H1 (cell line): ENCODE results near the gene HIPK2. TPM values are rescaled to one million over a fixed set of nuclear protein-coding genes. Genes with fewer than 3 reads are reported as not detected.

ENCODE experiments used
- CTCF ChIA-PET: fragments of 300-600 bp; sonication (Branson Sonifier 250); formaldehyde crosslinking; loops from one replicate; lab custom pipeline; 2021; ENCODE audit not compliant: partially characterized antibody; lab: Charles Lee
- POLR2A ChIA-PET: fragments of 300-600 bp; sonication (Branson Sonifier 250); formaldehyde crosslinking; loops from one replicate; lab custom pipeline; 2021; ENCODE audit warnings: inconsistent platforms; ENCODE audit not compliant: partially characterized antibody; lab: Charles Lee
- DNase-seq, 2 experiments: peaks; one replicate each; pipeline versions ENCODE4 v3.0.0 to v3.0.0-alpha.2; 2010 to 2022; ENCODE audit warnings: low spot score in 2 of 2, low read depth in 1 of 2, mixed read lengths in 1 of 2
- FAIRE-seq: peaks from 2 replicates; lab custom pipeline; 2011; peaks lifted over from hg19 to GRCh38; lab: Jason Lieb, UNC
- H2AFZ ChIP-seq: 2 replicates; pipeline ENCODE4 v1.8.1; 2012; ENCODE audit warnings: low read length, inconsistent platforms
- H2AK5ac ChIP-seq: 2 replicates; pipeline ENCODE4 v1.6.1; 2013; ENCODE audit warnings: low read depth, low read length
- H2BK120ac ChIP-seq: replicated peaks from 2 replicates; pipeline ENCODE3; 2013; ENCODE audit warnings: low read depth, low read length, inconsistent platforms
- H2BK12ac ChIP-seq: 2 replicates; pipeline ENCODE4 v1.6.1; 2013; ENCODE audit warnings: low read depth, low read length
- H2BK15ac ChIP-seq: 2 replicates; pipeline ENCODE4 v1.6.1; 2013; ENCODE audit warnings: low read length
- H2BK20ac ChIP-seq: 2 replicates; pipeline ENCODE4 v1.6.1; 2013; ENCODE audit warnings: low read length
- H2BK5ac ChIP-seq: 2 replicates; pipeline ENCODE4 v1.6.1; 2013; ENCODE audit warnings: low read depth, low read length
- H3K14ac ChIP-seq: 2 replicates; pipeline ENCODE4 v1.6.1; 2013; ENCODE audit warnings: inconsistent platforms; ENCODE audit not compliant: insufficient read length
- H3K18ac ChIP-seq: 2 replicates; pipeline ENCODE4 v1.6.1; 2013; ENCODE audit warnings: low read length; ENCODE audit errors: extremely low read depth
- H3K23ac ChIP-seq: 2 replicates; pipeline ENCODE4 v1.6.1; 2013; ENCODE audit warnings: inconsistent platforms; ENCODE audit not compliant: insufficient read length
- H3K23me2 ChIP-seq: 2 replicates; pipeline ENCODE4 v1.6.1; 2013; ENCODE audit warnings: low read depth, low read length
- H3K27ac ChIP-seq: 2 replicates; pipeline ENCODE4 v1.6.1; 2011; ENCODE audit warnings: low read depth, low read length, inconsistent platforms
- H3K27me3 ChIP-seq, 4 experiments: replicated peaks in 1 of 4; 1 replicate in 1 of 4; 2 replicates in 3 of 4; pipeline versions ENCODE4 v1.6.1 to v1.8.1; 2011 to 2013; ENCODE audit warnings: low read length in 3 of 4, mild to moderate bottlenecking in 3 of 4, inconsistent platforms in 2 of 4, mixed read lengths in 2 of 4, moderate library complexity in 1 of 4; ENCODE audit not compliant: control insufficient read depth in 3 of 4, insufficient read depth in 3 of 4; ENCODE audit errors: extremely low read depth in 1 of 4
- H3K36me3 ChIP-seq, 4 experiments: 2 replicates each; pipeline versions ENCODE4 v1.6.1 to v1.8.1; 2011 to 2013; ENCODE audit warnings: mild to moderate bottlenecking in 4 of 4, low read length in 3 of 4, moderate library complexity in 2 of 4, control low read depth in 1 of 4, inconsistent platforms in 1 of 4; ENCODE audit not compliant: insufficient read depth in 4 of 4, control insufficient read depth in 2 of 4
- H3K4ac ChIP-seq: replicated peaks from 2 replicates; pipeline ENCODE3; 2013; ENCODE audit warnings: low read length, low read depth, mixed read lengths, inconsistent platforms; ENCODE audit not compliant: insufficient read length
- H3K4me1 ChIP-seq, 4 experiments: replicated peaks in 1 of 4; 1 replicate in 1 of 4; 2 replicates in 3 of 4; pipeline versions ENCODE4 v1.6.1 to v1.8.1; 2011 to 2013; ENCODE audit warnings: low read length in 3 of 4, inconsistent platforms in 2 of 4, mixed read lengths in 1 of 4; ENCODE audit not compliant: insufficient read depth in 4 of 4, control insufficient read depth in 3 of 4
- H3K4me2 ChIP-seq, 2 experiments: 2 replicates each; pipeline versions ENCODE4 v1.6.1 to v1.8.1; 2011 to 2013; ENCODE audit warnings: low read depth in 2 of 2, low read length in 2 of 2, control low read depth in 1 of 2, inconsistent platforms in 1 of 2, mild to moderate bottlenecking in 1 of 2; ENCODE audit not compliant: insufficient read depth in 1 of 2
- H3K4me3 ChIP-seq, 4 experiments: fragments of 200-600, 300-600 bp in 1 of 4; sonication (generic), shearing (Covaris generic), sonication (Bioruptor Twin) in 1 of 4; 2 replicates each; pipeline versions ENCODE4 v1.5.1 to v1.8.1; 2011 to 2016; ENCODE audit warnings: low read length in 4 of 4, low read depth in 3 of 4, control low read depth in 2 of 4, inconsistent platforms in 2 of 4, mild to moderate bottlenecking in 2 of 4, mixed read lengths in 1 of 4, moderate library complexity in 1 of 4; ENCODE audit not compliant: insufficient read depth in 2 of 4; ENCODE audit errors: extremely low read depth in 1 of 4
- H3K56ac ChIP-seq: replicated peaks from 2 replicates; pipeline ENCODE3; 2013; ENCODE audit warnings: low read depth, mild to moderate bottlenecking, mixed read lengths, low read length, inconsistent platforms; ENCODE audit not compliant: insufficient read length
- H3K79me1 ChIP-seq: 2 replicates; pipeline ENCODE4 v1.6.1; 2013; ENCODE audit warnings: low read depth, low read length, control low read depth
- H3K79me2 ChIP-seq, 2 experiments: 2 replicates each; pipeline versions ENCODE4 v1.6.1 to v1.8.1; 2012 to 2013; ENCODE audit warnings: low read length in 2 of 2, mild to moderate bottlenecking in 2 of 2, inconsistent platforms in 1 of 2; ENCODE audit not compliant: insufficient read depth in 2 of 2, control insufficient read depth in 1 of 2
- H3K9ac ChIP-seq, 4 experiments: replicated peaks in 1 of 4; 1 replicate in 1 of 4; 2 replicates in 3 of 4; pipeline versions ENCODE4 v1.6.1 to v1.8.1; 2011 to 2013; ENCODE audit warnings: low read depth in 3 of 4, low read length in 3 of 4, control low read depth in 2 of 4, mild to moderate bottlenecking in 2 of 4, moderate library complexity in 2 of 4, inconsistent platforms in 1 of 4; ENCODE audit errors: extremely low read depth in 1 of 4
- H3K9me3 ChIP-seq, 2 experiments: 2 replicates each; pipeline versions ENCODE4 v1.6.1 to v1.8.1; 2012 to 2013; ENCODE audit warnings: mild to moderate bottlenecking in 2 of 2, moderate library complexity in 2 of 2, control low read depth in 1 of 2, inconsistent platforms in 1 of 2, low read depth in 1 of 2, low read length in 1 of 2, mixed read lengths in 1 of 2; ENCODE audit not compliant: insufficient read depth in 2 of 2
- H4K20me1 ChIP-seq, 2 experiments: replicated peaks in 1 of 2; 2 replicates each; pipeline versions ENCODE3 to v1.8.1; 2011 to 2013; ENCODE audit warnings: inconsistent platforms in 2 of 2, low read length in 2 of 2, mild to moderate bottlenecking in 1 of 2; ENCODE audit not compliant: insufficient read depth in 2 of 2, control insufficient read depth in 1 of 2
- H4K5ac ChIP-seq: 2 replicates; pipeline ENCODE4 v1.6.1; 2013; ENCODE audit warnings: low read length, low read depth, mixed read lengths, inconsistent platforms; ENCODE audit not compliant: insufficient read length
- H4K8ac ChIP-seq: 2 replicates; pipeline ENCODE4 v1.8.0; 2013; ENCODE audit warnings: mild to moderate bottlenecking, moderate library complexity, low read length, inconsistent platforms; ENCODE audit not compliant: insufficient read depth; ENCODE audit errors: extremely low read depth
- H4K91ac ChIP-seq: replicated peaks from 2 replicates; pipeline ENCODE3; 2013; ENCODE audit warnings: low read length, mixed read lengths, inconsistent platforms; ENCODE audit not compliant: insufficient read length
- ASH2L ChIP-seq: fragments of 200-600, 300-600 bp; sonication (generic); IDR thresholded peaks from one replicate; pipeline ENCODE4 v1.7.1; 2017; ENCODE audit warnings: low read length
- BCL11A ChIP-seq, 2 experiments: IDR thresholded peaks; one replicate each; pipeline ENCODE4 v1.6.1; 2011; ENCODE audit warnings: low read depth in 2 of 2, low read length in 2 of 2, mild to moderate bottlenecking in 2 of 2
- BRCA1 ChIP-seq: IDR thresholded peaks from 2 replicates; pipeline ENCODE4 v1.6.1; 2012; ENCODE audit warnings: low read depth, low read length, improper control_type of control experiment
- CTBP2 ChIP-seq: IDR thresholded peaks from 2 replicates; pipeline ENCODE4 v1.7.0; 2011; ENCODE audit warnings: borderline replicate concordance, mild to moderate bottlenecking, moderate library complexity, mixed read lengths, low read length; ENCODE audit not compliant: insufficient read depth, insufficient read length
- EP300 ChIP-seq, 2 experiments: IDR thresholded peaks; 1 replicate in 1 of 2; 2 replicates in 1 of 2; pipeline ENCODE4 v1.6.1; 2011 to 2012; ENCODE audit warnings: low read depth in 2 of 2, low read length in 2 of 2, mild to moderate bottlenecking in 2 of 2, borderline replicate concordance in 1 of 2, inconsistent platforms in 1 of 2, moderate library complexity in 1 of 2
- KDM1A ChIP-seq: fragments of 200-600, 300-600 bp; sonication (generic); IDR thresholded peaks from 2 replicates; pipeline ENCODE4 v1.7.1; 2016; ENCODE audit warnings: mild to moderate bottlenecking, low read length, borderline replicate concordance
- KDM5A ChIP-seq: fragments of 200-600 bp; IDR thresholded peaks from 2 replicates; pipeline ENCODE4 v1.7.1; 2012; ENCODE audit warnings: mild to moderate bottlenecking, low read length, inconsistent platforms, mixed read lengths
- MAFK ChIP-seq: IDR thresholded peaks from 2 replicates; pipeline ENCODE4 v1.6.1; 2012; ENCODE audit warnings: low read depth, mild to moderate bottlenecking, improper control_type of control experiment, low read length
- RFX5 ChIP-seq: IDR thresholded peaks from 2 replicates; pipeline ENCODE4 v1.6.1; 2011; ENCODE audit warnings: low read depth, low read length, improper control_type of control experiment, borderline replicate concordance
- SIRT6 ChIP-seq: IDR thresholded peaks from one replicate; pipeline ENCODE4 v1.7.1; 2012; ENCODE audit warnings: low read length, inconsistent platforms
- TAF1 ChIP-seq: IDR thresholded peaks from 2 replicates; pipeline ENCODE4 v1.6.1; 2011; ENCODE audit warnings: mild to moderate bottlenecking, low read depth, low read length
- TCF12 ChIP-seq: IDR thresholded peaks from 2 replicates; pipeline ENCODE4 v1.6.1; 2011; ENCODE audit warnings: low read depth, mild to moderate bottlenecking, low read length
- YY1 ChIP-seq: IDR thresholded peaks from 2 replicates; pipeline ENCODE4 v1.6.1; 2011; ENCODE audit warnings: low read depth, mild to moderate bottlenecking, low read length
- WGBS, 2 experiments: shearing (Covaris generic) in 1 of 2; methylation state at CpG; one replicate each; pipeline versions ENCODE4 v1.1.6 to v1.1.7; 2013 to 2015; ENCODE audit warnings: low lambda C conversion rate in 2 of 2, mixed read lengths in 2 of 2, inconsistent platforms in 1 of 2, low coverage in 1 of 2, missing lambda C conversion rate in 1 of 2; ENCODE audit not compliant: insufficient replicate concordance in 2 of 2, insufficient coverage in 1 of 2, insufficient read length in 1 of 2; ENCODE audit errors: extremely low coverage in 1 of 2, missing lambda C conversion rate in 1 of 2; 5-methylcytosine and 5-hydroxymethylcytosine counted together
- polyA plus RNA-seq, 7 experiments: library from polyadenylated mRNA; depleted of rRNA in 3 of 7; stranded (reverse) in 5 of 7; unstranded in 2 of 7; fragments of >200 nt in 5 of 7; fragments of 200-250 nt in 2 of 7; gene quantifications; 1 replicate in 5 of 7; 2 replicates in 1 of 7; 4 replicates in 1 of 7; pipeline versions ENCODE4 v1.2.1 to v1.2.3, GENCODE V29; 2011 to 2013; ENCODE audit warnings: missing spikeins in 2 of 7, mixed read lengths in 2 of 7
- total RNA-seq: library from RNA; stranded (reverse); fragmentation: NEBNext Ultra II Directional; extraction: Animal tissue kit (Norgen Biotek cat#: 25700); gene quantifications from 2 replicates; pipeline ENCODE4 v1.2.1, GENCODE V29; 2021

The HIPK2 gene
- total and polyA plus RNA-seq, 2 of the 8 experiments (the other 6 are each of a cell fraction or from before 2014, with no cell fraction given) = 8.3 to 24.3 TPM

- H2BK5ac ChIP-seq = no peak overlapping the region
- no peaks in the 10 kb centered on the region for H3K79me1 ChIP-seq
- no peak overlapping the region for H3K18ac ChIP-seq
- H3K23me2 ChIP-seq = no peaks in the 10 kb centered on the region
- H3K23ac ChIP-seq = no peak overlapping the region
- no peak overlapping the region for H2BK20ac ChIP-seq
- no peaks in the 10 kb centered on the region for H3K79me2 ChIP-seq
- no peak overlapping the region for H3K4me2 ChIP-seq
- H2BK12ac ChIP-seq = no peak overlapping the region
- H3K14ac ChIP-seq = no peak overlapping the region
- H4K91ac ChIP-seq = no peak overlapping the region
- no peak overlapping the region for H4K5ac ChIP-seq
- no peak for FAIRE-seq
- H3K4ac ChIP-seq = no peak overlapping the region
- no peak overlapping the region for H2BK120ac ChIP-seq
- H4K20me1 ChIP-seq = peaks cover 0 to 3% of the 10 kb centered on the region in 2 experiments
- no peak overlapping the region for H2AK5ac ChIP-seq
- no peak overlapping the region for H2BK15ac ChIP-seq
- no peak overlapping the region for H3K9ac ChIP-seq
- POLR2A ChIA-PET = no interaction called here
- H3K4me3 ChIP-seq = no peak overlapping the region
- H3K56ac ChIP-seq = no peak overlapping the region
- peaks cover 0 to 5% (median 0%) of the 10 kb centered on the region in 4 experiments; a peak in 1 of 7 replicates for H3K4me1 ChIP-seq
- no peaks in the 10 kb centered on the region for H3K9me3 ChIP-seq
- H4K8ac ChIP-seq = no peak overlapping the region
- H3K36me3 ChIP-seq = no peaks in the 10 kb centered on the region; a peak in 1 of 8 replicates
- CTCF ChIA-PET = interaction anchor here (0.7 to 1.5 kb wide), 9 partner anchors 8 to 429 kb away, joined by 3 to 9 read pairs (median 4); no protein-coding TSS in a partner anchor
- H3K27me3 ChIP-seq = no peaks in the 10 kb centered on the region
- peak in 1 of 2 experiments; percentile 43 for DNase-seq
- 93% methylated on average over 11 of the region's 11 CpGs; no CpG with 5 or more reads in 1 of the 2 experiments for WGBS, 2 experiments
- H3K27ac ChIP-seq = no peak overlapping the region
- no peak overlapping the region for H2AFZ ChIP-seq
- TF ChIP-seq KDM1A = no peak
- TF ChIP-seq SIRT6 = no peak
- TF ChIP-seq MAFK = no peak
- no peak for TF ChIP-seq CTBP2
- TF ChIP-seq EP300 (IDR thresholded peaks at IDR 0.05; ENCODE audit: borderline replicate concordance in 1 of 2, low read depth in 2 of 2, low read length in 2 of 2) = no peak
- TF ChIP-seq BRCA1 = no peak
- TF ChIP-seq YY1 = no peak
- no peak for TF ChIP-seq TCF12
- no peak for TF ChIP-seq RFX5
- no peak for TF ChIP-seq BCL11A (IDR thresholded peaks at IDR 0.05; ENCODE audit: low read depth in 2 of 2, low read length in 2 of 2)
- TF ChIP-seq KDM5A = no peak
- TF ChIP-seq TAF1 = no peak
- TF ChIP-seq ASH2L = no peak
Observed at GRCh38 chr7:139576179-139576973, 201.4 kb downstream of the HIPK2 start.
